ENCODE results near the gene MRPL19. TPM values are rescaled to one million over a fixed set of nuclear protein-coding genes. Genes with fewer than 3 reads are reported as not detected.

MRPL19 gene
- total and polyA plus RNA-seq, 2 donors (not counting 3 experiments of a cell fraction or from before 2014, with no cell fraction given) = 13.0 to 52.3 TPM

DNA sequence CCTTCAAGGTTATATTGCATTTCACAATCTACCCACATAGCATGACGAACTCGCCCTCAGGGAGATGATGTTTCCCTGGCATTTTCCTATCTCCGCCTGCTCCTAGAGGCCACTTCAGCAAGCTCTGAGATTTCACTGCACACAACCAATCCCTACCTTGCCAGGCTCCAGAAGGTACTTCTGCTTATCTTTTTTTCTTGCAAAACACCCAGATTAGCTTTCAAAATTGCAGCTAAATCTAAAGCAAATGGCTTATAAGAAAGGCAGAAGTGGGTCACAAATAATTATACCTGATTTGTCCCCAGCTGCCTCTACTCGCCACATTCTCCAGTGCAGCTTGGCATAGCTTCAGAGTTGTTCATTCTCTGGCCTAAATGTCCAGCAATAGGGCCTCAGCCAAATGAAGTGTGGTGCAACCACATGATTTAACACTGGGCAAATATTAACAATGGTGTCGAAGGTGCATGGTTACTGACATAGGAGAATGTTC, 32.4 kb upstream of the MRPL19 start:
- POLR2A ChIA-PET = no interaction called here
- Histone ChIP-seq H3K9me1 (replicated peaks; ENCODE audit: control insufficient read depth, extremely low read depth, insufficient read depth, low read length) (no peaks in the 10 kb centered on the region), H4K20me1 (replicated peaks; ENCODE audit: control insufficient read depth, extremely low read depth, insufficient read depth, low read length) (no peaks in the 10 kb centered on the region), H3K4me2 (ENCODE audit: insufficient read depth, low read length) (no peak overlapping the region), H3K27ac (ENCODE audit: insufficient read depth, low read depth, low read length) (no peak overlapping the region), H2AFZ (ENCODE audit: low read depth, low read length) (no peak overlapping the region), H3K27me3 (ENCODE audit: control insufficient read depth in 2 of 2, insufficient read depth in 2 of 2, low read length in 2 of 2) (peaks cover 7 to 14% of the 10 kb centered on the region in 2 experiments), H3K79me2 (ENCODE audit: control insufficient read depth, insufficient read depth, low read length) (no peaks in the 10 kb centered on the region), H3K4me1 (ENCODE audit: control insufficient read depth, extremely low read depth, insufficient read depth, low read length) (no peaks in the 10 kb centered on the region), H3K36me3 (ENCODE audit: control insufficient read depth in 2 of 2, extremely low read depth in 1 of 2, insufficient read depth in 2 of 2, low read length in 2 of 2) (no peaks in the 10 kb centered on the region), H3K9ac (replicated peaks; ENCODE audit: extremely low read depth, insufficient read depth, low read length) (no peak overlapping the region), H3K4me3 (replicated peaks in 1 of 3; ENCODE audit: insufficient read depth in 1 of 3, low read depth in 1 of 3, low read length in 3 of 3) (no peak overlapping the region), H3K9me3 (replicated peaks; ENCODE audit: control insufficient read depth, insufficient read depth, low read length) (no peaks in the 10 kb centered on the region)
- FAIRE-seq (no peak), DNase-seq (ENCODE audit: low read depth, low spot score) (no peak)
- CTCF ChIA-PET = interaction anchor here (2.1 to 5.6 kb wide), 4 partner anchors 14 to 151 kb away, joined by 6 to 54 read pairs (median 20); no protein-coding TSS in a partner anchor
- no TSS peak for BruUV-seq (replicated peaks)
- intact Hi-C loops (cut with micrococcal nuclease) (no loop called here), dilution Hi-C loops (cut with MboI; ENCODE audit: extremely low pct_ligation_motif_present, low sequenced_read_pairs) (loop anchor here (25.0 kb wide), 1 partner anchor 152 kb away; no protein-coding TSS in a partner anchor)
- TF ChIP-seq, protein P1, sequence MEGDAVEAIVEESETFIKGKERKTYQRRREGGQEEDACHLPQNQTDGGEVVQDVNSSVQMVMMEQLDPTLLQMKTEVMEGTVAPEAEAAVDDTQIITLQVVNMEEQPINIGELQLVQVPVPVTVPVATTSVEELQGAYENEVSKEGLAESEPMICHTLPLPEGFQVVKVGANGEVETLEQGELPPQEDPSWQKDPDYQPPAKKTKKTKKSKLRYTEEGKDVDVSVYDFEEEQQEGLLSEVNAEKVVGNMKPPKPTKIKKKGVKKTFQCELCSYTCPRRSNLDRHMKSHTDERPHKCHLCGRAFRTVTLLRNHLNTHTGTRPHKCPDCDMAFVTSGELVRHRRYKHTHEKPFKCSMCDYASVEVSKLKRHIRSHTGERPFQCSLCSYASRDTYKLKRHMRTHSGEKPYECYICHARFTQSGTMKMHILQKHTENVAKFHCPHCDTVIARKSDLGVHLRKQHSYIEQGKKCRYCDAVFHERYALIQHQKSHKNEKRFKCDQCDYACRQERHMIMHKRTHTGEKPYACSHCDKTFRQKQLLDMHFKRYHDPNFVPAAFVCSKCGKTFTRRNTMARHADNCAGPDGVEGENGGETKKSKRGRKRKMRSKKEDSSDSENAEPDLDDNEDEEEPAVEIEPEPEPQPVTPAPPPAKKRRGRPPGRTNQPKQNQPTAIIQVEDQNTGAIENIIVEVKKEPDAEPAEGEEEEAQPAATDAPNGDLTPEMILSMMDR (IDR thresholded peaks at IDR 0.05; ENCODE audit: extremely low read depth in 1 of 2, insufficient read depth in 1 of 2, low read depth in 1 of 2, low read length in 2 of 2) = no peak
- TF ChIP-seq JUN (IDR thresholded peaks at IDR 0.05; ENCODE audit: borderline replicate concordance, insufficient read depth, insufficient read length, low read depth) = no peak
- no peak for TF ChIP-seq EZH2 (IDR thresholded peaks at IDR 0.05; ENCODE audit: borderline replicate concordance, low read depth, low read length, severe bottlenecking)
- TF ChIP-seq POLR2AphosphoS5 (IDR thresholded peaks at IDR 0.05; ENCODE audit: insufficient read depth, low read depth, low read length) = no peak

DNA sequence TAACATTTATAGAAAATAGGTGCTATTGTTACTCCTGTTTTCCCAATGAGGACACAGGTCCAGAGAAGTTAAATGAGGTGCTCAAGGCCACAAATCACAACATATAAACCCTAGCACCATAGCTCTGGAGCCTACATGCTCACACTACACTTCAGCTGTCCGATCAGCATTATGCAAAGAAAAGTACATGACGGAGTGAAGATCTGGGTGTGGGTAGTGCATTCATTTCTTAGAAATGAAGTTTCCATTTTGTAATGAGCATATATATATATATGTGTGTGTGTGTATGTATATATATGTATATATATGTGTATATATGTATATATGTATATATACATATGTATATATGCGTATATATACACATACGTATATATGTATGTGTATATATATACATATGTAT, 30.2 kb upstream of the MRPL19 start:
- intact Hi-C loops (cut with micrococcal nuclease) = no loop called here
- H3K27ac ChIP-seq (ENCODE audit: insufficient read depth, low read depth, low read length) = no peak overlapping the region
- no peaks in the 10 kb centered on the region for H3K79me2 ChIP-seq (ENCODE audit: control insufficient read depth, insufficient read depth, low read length)
- peaks cover 15% of the 10 kb centered on the region for H3K4me1 ChIP-seq (ENCODE audit: control insufficient read depth, extremely low read depth, insufficient read depth, low read length)
- DNase-seq (ENCODE audit: low read depth, low spot score) = no peak
- H4K20me1 ChIP-seq (replicated peaks; ENCODE audit: control insufficient read depth, extremely low read depth, insufficient read depth, low read length) = no peaks in the 10 kb centered on the region
- POLR2A ChIA-PET = no interaction called here
- H3K36me3 ChIP-seq (ENCODE audit: control insufficient read depth in 2 of 2, extremely low read depth in 1 of 2, insufficient read depth in 2 of 2, low read length in 2 of 2) = no peaks in the 10 kb centered on the region
- no peak overlapping the region for H2AFZ ChIP-seq (ENCODE audit: low read depth, low read length)
- no peak for FAIRE-seq
- H3K4me3 ChIP-seq (replicated peaks in 1 of 3; ENCODE audit: insufficient read depth in 1 of 3, low read depth in 1 of 3, low read length in 3 of 3) = no peak overlapping the region
- BruUV-seq (replicated peaks) = no TSS peak
- no peak overlapping the region for H3K4me2 ChIP-seq (ENCODE audit: insufficient read depth, low read length)
- CTCF ChIA-PET = interaction anchor here (2.1 to 5.6 kb wide), 4 partner anchors 12 to 153 kb away, joined by 6 to 54 read pairs (median 20); no protein-coding TSS in a partner anchor
- dilution Hi-C loops (cut with MboI; ENCODE audit: extremely low pct_ligation_motif_present, low sequenced_read_pairs) = loop anchor here (25.0 kb wide), 1 partner anchor 154 kb away; no protein-coding TSS in a partner anchor
- H3K9me3 ChIP-seq (replicated peaks; ENCODE audit: control insufficient read depth, insufficient read depth, low read length) = no peaks in the 10 kb centered on the region
- H3K9me1 ChIP-seq (replicated peaks; ENCODE audit: control insufficient read depth, extremely low read depth, insufficient read depth, low read length) = no peaks in the 10 kb centered on the region
- peaks cover 4 to 5% of the 10 kb centered on the region in 2 experiments for H3K27me3 ChIP-seq (ENCODE audit: control insufficient read depth in 2 of 2, insufficient read depth in 2 of 2, low read length in 2 of 2)
- TF ChIP-seq, protein P2, sequence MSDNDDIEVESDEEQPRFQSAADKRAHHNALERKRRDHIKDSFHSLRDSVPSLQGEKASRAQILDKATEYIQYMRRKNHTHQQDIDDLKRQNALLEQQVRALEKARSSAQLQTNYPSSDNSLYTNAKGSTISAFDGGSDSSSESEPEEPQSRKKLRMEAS (IDR thresholded peaks at IDR 0.05; ENCODE audit: insufficient read depth, insufficient read length) = no peak
- TF ChIP-seq JUN (IDR thresholded peaks at IDR 0.05; ENCODE audit: borderline replicate concordance, insufficient read depth, insufficient read length, low read depth) (no peak), POLR2A (IDR thresholded peaks at IDR 0.05; ENCODE audit: low read depth, low read length) (no peak), EZH2 (IDR thresholded peaks at IDR 0.05; ENCODE audit: borderline replicate concordance, low read depth, low read length, severe bottlenecking) (no peak), POLR2AphosphoS5 (IDR thresholded peaks at IDR 0.05; ENCODE audit: insufficient read depth, low read depth, low read length) (no peak), FOS (IDR thresholded peaks at IDR 0.05; ENCODE audit: borderline replicate concordance, insufficient read depth, low read length) (no peak), GATA2 (IDR thresholded peaks at IDR 0.05; ENCODE audit: insufficient read depth, insufficient read length, low read depth, low read length) (no peak), MYC (IDR thresholded peaks at IDR 0.05; ENCODE audit: low read depth, low read length) (no peak)
- TF ChIP-seq, protein P1 (IDR thresholded peaks at IDR 0.05; ENCODE audit: extremely low read depth in 1 of 2, insufficient read depth in 1 of 2, low read depth in 1 of 2, low read length in 2 of 2) = no peak
- H3K9ac ChIP-seq (replicated peaks; ENCODE audit: extremely low read depth, insufficient read depth, low read length) = no peak overlapping the region

All from endothelial cell of umbilical vein (primary cell).